DMS 273 treated with DMSO at 0.1 percent for 48 hours (cell line): ENCODE data around the gene TMEM128.
"Not testable (repeated sequence)": the region's sequence is repeated elsewhere in the genome, so short reads cannot be mapped to it uniquely, and the experiment has no call there.

ENCODE experiments used
- DNase-seq: peaks from one replicate; lab custom pipeline; 2025; lab: John Stamatoyannopoulos, UW

TMEM128 gene, protein sequence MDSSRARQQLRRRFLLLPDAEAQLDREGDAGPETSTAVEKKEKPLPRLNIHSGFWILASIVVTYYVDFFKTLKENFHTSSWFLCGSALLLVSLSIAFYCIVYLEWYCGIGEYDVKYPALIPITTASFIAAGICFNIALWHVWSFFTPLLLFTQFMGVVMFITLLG

DNA sequence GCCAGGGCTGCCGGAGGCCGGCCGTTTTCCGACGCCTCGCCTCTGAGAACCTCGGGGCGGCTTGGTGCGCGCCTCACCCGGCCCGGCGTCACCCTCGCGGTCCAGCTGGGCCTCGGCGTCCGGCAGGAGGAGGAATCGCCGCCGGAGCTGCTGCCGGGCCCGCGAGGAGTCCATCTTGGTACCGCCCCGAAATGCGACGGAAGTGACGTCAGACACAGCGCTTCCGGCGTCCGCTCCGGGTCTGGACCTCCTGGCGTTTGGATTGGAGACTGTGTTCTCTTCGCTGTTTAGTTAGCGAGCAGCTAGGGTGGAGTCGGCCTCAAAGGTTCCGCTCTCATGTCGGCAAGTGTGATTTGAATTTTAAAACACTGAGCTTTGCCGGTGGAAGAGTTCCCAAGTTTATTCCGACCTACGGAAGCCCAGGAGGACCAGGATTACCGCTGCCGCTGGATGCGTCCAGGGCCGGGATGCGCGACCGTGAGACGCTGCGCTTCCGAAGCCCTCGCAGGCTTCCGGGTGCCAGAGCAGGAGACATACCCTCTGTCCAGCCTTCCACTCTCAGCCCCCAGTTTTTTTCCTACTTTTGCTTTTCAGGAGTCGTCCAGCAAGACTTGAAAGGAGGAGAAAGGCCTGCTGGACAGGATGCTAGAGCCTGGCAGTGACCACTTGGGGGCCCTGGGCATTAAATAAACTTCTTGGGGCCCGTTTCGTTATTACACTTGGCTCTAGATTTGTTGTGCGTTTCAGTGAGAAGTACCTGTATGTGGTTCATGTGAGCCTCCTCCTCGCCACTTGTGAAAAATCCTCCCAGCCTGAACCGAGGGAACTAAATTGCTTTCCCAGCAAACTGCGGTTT lies at the start of gene TMEM128:
TMEM128 (minus strand) TSS at position 195 of the 856 bp plus-strand sequence; CDS start at position 174, 21 bp downstream.
- DNase-seq: peak; percentile 76

DNA sequence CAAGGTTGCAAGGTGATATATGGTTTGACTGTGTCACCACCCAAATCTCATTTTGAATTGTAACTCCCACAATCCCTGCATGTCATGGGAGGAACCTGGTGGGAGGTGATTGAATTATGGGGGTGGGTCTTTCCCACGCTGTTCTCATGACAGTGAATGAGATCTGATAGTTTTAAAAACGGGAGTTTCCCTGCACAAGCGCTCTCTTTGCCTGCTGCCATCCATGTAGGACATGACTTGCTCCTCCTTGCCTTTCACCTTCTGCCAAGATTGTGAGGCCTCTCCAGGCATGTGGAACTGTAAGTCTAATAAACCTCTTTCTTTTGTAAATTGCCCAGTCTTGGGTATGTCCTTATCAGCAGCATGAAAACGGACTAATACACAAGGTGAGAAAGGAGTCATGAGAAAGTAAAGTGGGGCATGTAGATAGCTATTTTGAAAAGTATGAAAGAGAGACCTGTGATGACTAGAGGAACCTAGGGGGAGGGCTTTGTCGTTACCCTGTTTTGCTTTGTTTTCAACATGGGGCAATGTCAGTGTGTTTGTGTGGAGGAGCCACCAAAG lies 48.3 kb upstream of the TMEM128 start:
- no peak for DNase-seq

DNA sequence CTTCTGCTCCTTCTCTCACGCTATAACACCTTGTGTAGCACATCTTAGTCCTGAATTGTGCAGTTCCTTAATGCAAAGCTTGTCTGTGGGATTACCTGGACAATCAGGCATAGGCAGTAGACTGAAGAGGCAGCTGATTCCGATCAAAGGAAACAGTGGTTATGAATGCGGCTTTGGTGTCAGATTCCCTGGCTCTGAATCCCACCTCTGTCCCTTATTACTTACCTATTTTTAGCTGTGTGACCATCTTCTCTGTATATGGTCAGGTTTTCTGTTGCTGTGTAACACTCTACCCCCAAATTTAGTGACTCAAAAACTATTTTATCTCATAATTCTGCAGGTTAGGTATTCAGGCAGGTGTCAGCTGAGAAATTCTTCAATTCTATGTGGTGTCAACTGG lies 45.3 kb upstream of the TMEM128 start:
- no peak for DNase-seq

DNA sequence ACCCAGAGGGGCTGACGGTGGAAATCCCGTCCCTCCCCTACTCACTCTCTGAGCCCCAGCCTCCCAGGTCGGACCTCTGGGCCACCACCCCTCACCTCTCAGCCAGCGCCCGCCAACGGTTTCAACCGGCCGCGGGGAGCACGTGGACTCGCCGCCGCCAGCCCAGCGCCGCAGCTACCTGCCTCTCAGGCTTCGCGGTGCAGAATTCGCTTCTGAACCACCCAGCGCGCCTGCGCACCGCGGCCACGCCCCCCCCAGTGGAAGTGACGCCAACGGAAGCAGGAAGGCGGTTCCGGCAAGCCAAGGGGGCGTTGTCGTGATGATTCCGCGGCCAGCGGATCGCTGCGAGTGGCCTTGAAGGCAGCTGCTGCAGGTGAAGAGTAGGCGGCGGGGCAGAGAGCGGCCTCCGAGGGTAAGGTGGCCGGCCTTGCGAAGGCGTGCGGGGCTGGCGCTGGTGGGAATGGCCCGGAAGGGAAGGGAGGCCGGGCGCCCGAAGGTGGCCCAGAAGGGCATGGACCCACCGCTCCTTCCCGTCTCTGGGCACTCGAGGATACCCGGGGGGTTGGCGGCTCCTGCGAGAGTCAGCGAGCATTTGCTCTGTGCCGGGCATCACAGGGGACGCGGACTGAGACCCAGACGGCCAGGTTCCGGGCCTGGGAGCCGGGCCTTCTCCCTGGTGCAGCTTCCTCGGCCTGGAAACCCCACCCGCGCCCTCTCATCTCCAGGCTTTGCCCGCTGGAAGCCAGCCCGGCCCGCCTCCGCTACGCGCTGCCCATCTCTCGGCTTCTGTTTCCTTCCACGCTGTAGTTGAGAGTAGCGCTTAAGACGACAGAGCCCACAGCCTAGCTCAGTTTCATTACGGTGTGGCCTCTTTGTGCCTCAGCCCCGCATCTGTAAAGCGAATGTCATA lies 42.2 kb upstream of the TMEM128 start, which contains the start of the genes LYAR and ZBTB49:
LYAR (minus strand) TSS at position 214 of the 910 bp plus-strand sequence. CDS start 6,412 bp downstream, outside the sequence.
ZBTB49 (plus strand) TSS at position 311 of the 910 bp plus-strand sequence. CDS start 9,695 bp downstream, outside the sequence.
- DNase-seq: peak; percentile 2

DNA sequence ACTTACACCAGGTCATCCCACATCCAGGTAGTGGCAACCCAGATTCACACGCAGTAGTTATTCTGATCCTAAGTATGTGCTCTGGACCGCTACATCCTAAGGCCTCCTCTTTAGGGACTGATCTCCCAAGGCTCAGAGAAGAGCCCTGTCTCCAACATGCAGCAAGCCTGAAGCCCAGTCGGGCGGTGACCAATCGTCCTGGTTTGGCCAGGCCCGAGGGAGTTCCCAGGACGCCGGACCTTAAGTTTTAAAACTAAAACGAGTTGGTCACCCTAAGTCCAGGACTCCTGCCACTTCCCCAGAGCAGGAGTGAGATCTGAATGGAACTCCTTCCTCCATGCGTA lies 41.5 kb upstream of the TMEM128 start:
- no peak for DNase-seq

DNA sequence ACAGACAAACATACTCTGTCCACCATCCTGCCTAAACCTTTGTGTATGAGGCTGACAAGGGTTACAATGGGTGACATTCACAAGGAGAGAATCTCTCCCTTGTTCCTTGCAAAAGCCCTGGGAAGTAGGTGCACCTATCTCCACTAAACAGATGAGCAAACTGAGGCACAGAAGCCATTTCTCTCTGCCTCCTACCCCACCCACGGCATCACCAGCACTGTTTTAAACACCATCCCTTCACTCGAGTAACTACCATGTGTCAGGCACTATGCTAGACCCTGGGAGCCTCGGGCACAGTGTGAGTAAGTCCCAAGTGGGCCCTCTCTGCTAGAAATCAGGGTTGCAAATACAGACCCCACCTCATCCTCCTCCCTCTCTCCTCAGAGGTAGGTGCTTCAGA lies 41.0 kb upstream of the TMEM128 start:
- DNase-seq: no peak

DNA sequence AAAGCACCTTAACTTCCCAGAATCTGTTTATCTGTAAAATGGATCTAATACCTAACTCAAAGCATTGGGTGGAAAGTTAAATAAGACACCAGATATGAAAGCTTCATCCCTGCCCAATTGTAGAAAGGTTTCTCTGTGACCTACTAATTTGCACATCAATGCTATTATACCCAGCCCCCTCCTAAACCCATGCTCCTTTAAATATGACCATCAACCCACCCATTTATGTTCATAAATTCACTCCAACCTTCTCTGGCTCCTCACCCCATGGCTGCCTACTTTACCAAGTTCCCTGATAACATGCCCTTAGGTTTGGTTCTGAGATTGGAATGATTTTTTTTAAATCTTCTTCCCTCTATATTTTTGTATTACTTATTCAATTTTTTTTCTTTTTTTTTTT lies 40.1 kb upstream of the TMEM128 start:
- DNase-seq: no peak

DNA sequence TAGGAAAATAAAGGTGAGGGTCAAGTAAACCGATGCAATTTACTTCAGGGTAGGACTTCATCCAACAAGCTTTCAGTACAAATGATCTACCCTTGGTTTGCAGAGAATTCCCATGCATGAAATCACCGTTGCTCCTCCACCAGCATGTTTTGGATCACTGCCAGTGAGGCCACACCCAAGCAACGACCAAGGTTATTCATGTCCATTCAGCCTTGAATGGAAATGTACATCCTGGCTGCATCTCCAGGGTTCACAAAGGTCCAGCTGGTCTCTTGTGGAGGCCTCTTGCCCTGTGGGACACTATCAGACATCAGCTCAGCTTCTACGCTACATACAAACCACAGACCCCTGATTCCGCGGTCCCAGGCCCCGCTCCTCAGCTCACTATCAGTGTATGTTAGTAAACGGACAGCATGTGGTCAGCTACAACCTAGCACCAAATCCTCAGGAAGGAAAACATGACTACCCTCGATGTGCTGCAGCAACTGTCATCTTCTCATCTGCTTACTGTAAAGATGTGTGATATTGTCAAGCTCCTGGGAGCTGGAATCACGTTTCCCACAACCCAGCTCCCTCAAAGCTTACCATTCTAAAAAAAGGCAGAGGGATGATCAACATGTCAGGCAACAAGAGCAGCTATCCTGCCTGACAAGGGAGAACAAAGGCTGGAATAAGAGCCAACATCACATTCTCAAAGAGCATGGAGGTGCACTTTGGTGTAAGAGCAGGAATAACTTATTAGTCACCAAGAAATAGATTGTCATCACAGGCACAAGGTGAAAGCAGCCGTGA lies 37.0 kb upstream of the TMEM128 start:
- no peak for DNase-seq

DNA sequence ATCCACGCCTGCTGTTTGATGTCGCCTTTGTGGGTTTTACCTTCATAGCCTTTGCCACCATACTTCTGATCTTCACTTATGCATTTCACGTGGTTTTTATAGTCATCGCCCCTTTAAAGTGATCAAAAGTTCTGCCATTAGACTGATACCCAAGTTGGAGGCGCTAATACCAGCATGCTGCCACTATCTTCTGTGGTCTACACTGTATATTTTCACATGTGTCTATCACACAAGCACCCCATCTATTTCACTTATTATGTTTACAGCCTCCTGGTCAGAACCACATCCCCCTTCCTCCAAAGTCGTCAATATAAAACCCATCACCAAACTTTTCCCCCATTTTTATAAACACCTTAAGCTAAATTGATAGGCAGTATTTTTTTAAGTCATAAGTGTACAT lies 33.8 kb upstream of the TMEM128 start:
- DNase-seq: no peak

DNA sequence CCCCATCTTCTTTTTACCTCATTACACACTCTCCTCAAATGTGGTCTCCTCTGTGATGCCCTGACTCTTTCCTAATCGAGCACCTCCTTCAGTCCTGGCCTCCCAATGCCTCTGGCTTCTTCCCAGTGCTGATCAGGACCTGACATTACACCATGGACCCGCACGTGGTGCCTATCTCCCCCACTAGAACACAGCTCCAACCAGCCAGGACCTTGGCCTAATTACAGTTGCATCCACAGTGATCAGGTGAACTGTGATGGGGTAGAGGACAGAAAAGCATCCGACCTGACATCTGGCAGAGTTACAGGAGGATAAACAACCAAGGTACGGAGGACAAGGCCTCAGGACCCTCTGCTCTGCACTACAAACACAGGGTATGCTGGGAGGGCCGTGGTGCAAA lies 29.5 kb upstream of the TMEM128 start:
- no peak for DNase-seq

DNA sequence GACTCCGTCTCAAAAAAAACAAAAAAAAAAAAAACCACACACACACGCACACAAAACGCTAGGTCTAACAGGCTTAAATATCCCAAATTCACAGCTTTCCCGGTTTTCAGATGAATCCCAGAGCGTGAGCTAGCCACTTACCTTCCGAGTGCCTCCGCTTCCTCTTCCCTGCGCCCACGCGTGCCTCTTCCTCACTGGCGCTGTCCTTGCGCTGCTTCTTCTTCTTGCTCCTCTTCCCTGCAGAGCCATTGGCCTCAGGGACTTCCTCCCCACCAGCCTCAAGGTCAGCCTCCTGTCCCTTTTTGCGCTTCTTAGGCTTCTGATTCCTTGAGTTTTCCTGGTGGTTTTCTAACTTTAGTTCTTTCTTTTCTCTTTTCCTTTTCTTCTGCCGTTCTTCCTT lies 26.2 kb upstream of the TMEM128 start:
- no peak for DNase-seq

DNA sequence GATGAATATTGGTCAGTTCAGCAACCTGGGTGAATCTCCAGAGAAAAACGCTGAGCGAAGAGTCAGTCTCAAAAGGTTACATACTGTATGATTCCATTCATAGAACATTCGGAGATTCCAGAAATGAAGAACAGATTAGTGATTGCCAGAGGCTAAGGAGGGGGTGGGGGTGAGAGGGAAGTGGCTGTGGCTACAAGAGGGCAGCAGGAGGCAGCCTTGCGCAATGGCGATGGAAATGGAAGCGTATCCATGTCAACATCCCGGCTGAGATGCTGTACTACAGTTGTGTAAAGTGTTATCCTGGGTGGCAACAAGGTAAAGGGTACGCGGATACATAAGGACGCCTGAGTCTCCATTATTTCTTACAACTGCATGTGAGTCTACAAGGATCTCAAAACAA lies 23.9 kb upstream of the TMEM128 start:
- DNase-seq: no peak

DNA sequence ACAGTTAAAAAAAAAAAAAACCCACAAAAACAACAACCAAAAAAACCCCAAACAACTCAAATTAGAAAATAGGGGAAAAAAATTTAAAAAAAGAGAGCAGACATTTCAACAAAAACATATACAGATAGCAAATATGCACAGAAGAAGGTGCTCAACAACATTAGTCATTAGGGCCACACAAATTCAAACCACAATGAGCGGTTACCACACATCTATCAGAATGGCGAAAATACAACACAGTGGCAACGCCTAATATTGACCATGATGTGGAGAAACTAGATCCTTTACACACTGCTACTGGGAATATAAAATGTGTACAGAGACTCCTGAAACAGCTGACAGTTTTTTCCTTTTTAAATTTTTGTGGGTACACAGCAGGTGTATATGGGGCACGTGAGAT lies 22.5 kb upstream of the TMEM128 start:
- DNase-seq: no peak

DNA sequence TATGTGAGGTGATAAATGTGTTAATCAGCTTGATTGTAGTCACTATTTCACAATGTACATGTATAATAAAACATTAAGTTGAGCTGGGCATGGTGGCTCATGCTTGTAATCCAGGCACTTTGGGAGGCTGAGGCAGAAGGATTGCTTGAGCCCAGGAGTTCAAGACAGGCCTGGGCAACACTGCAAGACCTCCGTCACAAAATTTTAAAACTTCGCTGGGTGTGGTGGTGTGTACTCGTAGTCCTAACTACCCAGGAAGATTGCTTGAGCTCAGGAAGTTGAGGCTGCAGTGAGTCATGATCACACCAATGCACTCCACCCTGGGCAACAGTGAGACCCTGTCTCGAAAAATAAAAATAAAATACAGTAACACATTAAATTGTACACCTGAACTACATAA lies 21.8 kb upstream of the TMEM128 start:
- DNase-seq: no peak

DNA sequence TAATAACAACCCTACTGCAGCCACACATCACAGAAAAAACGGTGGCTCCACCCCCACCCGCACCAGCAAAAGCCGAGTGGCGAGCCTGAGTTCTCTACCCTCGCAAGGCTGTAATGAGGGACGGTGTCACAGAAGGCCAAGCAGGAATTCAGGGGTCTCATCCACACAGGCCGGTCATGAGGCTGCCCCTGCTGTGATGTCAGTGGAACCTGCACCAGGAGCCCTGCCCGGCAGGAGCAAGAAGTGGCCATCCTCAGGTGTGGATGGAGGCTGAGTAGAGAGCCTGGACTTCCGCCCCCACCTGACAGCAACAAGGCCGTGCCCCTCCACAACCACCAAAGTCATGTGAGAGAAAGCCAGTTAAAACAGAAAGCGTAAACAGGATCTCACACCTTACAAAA lies 21.3 kb upstream of the TMEM128 start:
- no peak for DNase-seq

DNA sequence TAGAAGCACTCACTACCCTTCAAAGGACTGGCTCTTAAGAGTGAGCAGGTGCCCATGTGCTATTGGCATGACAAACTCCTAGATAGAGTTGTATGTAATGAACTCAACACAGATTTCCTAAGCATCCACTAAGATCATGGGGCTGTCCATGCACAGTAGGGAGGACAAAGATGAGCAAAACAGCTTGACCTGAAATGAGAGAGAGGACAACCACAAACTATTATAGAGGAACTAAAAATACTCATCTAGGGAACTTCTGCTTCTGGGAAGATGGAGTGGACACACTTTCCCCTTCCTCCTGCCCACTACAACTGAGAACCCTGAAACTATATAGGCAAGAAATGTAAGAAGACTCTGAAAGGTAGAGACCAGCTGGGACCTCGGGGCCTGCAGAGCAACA lies 20.8 kb upstream of the TMEM128 start:
- DNase-seq: no peak

DNA sequence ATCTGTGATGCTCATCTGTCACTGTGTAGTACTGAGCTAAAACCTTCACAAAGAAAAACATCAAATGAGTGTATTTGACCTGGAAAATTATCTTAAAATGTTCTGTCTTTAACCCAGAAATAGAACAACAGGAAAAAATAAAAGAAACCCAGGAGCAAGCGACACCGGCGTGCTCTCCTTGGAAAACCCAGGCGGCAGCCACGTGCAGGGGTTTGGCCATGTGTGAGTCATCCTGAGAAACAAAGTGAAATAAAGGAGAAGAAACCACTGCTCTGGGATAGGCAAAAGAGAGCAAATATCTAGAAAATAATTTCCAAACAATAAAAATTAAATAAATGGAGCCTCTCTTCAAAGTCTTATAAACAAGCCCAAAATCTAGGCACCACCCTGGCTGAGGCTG lies 20.0 kb upstream of the TMEM128 start:
- no peak for DNase-seq

DNA sequence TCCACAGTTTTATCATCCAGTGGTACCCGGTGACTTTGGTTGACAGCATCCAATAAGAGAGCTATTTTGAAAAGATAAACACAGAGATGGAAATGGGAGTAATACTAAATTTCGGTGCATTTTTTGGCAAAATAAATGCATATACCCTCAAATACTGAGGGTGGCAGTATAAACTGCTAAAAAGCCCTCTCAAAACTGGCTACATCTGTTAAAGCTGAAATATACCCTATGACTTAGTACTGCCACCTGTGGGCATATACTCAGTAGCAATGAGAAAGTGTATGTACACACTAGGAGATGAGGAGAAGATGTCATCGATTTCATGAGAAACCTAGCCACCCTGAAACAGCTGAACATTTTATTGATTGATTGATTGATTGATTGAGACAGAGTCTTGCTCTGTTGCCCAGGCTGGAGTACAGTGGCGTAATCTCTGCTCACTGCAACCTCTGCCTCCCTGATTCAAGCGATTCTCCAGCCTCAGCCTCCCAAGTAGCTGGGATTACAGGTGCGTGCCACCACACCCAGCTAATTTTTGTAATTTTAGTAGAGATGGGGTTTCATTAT lies 12.2 kb upstream of the TMEM128 start:
- peak; percentile 30 for DNase-seq

DNA sequence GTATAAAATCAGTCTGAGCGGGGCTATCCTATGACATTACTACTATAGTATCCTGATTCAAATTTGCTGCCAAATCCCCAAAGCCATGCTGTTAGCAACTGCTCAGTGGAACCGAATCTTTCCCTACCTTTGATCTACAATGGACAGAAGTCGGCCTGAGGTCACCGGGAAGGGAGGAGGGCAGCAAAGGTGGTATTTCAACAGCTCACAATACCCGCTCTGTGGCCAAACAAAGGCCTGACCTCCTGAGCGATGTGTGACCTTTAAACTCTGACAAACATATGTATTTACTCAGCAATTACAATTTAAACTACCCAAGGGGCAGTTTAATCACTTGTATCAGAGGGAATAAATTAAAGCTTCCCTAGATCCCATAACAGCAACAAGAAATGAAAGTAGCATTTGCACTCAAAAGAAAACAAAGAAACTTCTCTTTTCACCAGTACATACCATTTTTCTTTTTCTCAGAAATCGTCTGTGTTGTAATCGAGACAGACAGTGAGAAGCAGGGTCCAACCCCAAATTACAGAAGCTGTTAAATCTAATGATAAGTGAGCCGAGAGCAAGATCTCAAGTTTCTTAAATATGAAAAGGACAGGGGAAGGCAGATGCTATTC lies 11.6 kb upstream of the TMEM128 start:
- DNase-seq: no peak

DNA sequence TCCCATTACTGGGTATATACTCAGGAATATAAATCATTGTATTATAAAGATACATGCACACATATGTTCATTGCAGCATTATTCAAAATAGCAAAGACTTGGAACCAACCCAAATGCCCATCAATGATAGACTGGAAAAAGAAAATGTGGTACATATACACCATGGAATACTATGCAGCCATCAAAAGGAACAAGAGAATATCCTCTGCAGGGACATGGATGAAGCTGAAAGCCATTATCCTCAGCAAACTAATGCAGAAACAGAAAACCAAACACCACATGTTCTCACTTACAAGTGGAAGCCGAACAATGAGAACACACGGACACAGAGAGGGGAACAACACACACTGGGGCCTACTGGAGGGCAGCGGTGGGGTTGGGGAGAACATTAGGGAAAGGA lies 9.7 kb upstream of the TMEM128 start:
- DNase-seq: not testable (repeated sequence)

DNA sequence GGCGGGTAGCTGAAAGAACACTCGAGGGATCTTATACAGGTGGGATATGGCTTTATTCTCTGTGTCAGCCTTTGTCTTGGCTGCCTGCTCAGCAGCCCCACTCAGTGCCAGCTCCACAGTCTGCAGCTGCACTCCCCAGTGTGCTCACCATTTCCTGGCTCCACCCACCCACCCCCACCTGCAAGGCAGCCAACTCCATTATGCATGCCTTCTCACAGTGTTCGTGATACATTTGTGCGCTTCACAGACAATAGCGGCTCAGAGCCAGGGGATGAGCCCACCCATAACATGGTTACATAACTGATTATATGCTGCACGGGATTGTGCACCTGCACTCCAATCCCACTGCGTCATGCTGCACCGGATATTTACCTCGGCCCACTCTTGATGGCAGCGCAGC lies 8.8 kb upstream of the TMEM128 start:
- DNase-seq: no peak
